Liver (tissue), 3 donors: ENCODE results near the gene FRZB.

Source experiments
- ATF3 ChIP-seq: IDR thresholded peaks from 2 replicates; pipeline ENCODE4 v1.6.1; 2016; ENCODE audit warnings: antibody characterized with exemption
- CTCF ChIP-seq: fragments of 150-350 bp; IDR thresholded peaks from 2 replicates; pipeline ENCODE4 v1.5.1; 2017; ENCODE audit warnings: improper control_type of control experiment, low read depth, low read length; ENCODE audit not compliant: missing input control
- EGR1 ChIP-seq, 2 donors: IDR thresholded peaks; 2 replicates each; pipeline ENCODE4 v1.6.1; 2016 to 2018; ENCODE audit warnings: antibody characterized with exemption in 2 of 2, low read depth in 2 of 2
- FOXA1 ChIP-seq: IDR thresholded peaks from 2 replicates; pipeline ENCODE4 v1.6.1; 2016; ENCODE audit warnings: antibody characterized with exemption
- GABPA ChIP-seq, 2 donors: IDR thresholded peaks in 1 of 2; conservative IDR thresholded peaks in 1 of 2; 2 replicates each; pipeline ENCODE4 v1.6.1; 2016; ENCODE audit warnings: antibody characterized with exemption in 2 of 2, mild to moderate bottlenecking in 1 of 2, moderate library complexity in 1 of 2
- JUND ChIP-seq, 2 donors: IDR thresholded peaks; 2 replicates each; pipeline ENCODE4 v1.6.1; 2016; ENCODE audit warnings: antibody characterized with exemption in 2 of 2
- MAX ChIP-seq: IDR thresholded peaks from 2 replicates; pipeline ENCODE4 v1.6.1; 2016; ENCODE audit warnings: antibody characterized with exemption
- RAD21 ChIP-seq, 2 donors: IDR thresholded peaks; 2 replicates each; pipeline ENCODE4 v1.6.1; 2016; ENCODE audit warnings: antibody characterized with exemption in 2 of 2, mild to moderate bottlenecking in 2 of 2
- TAF1 ChIP-seq: conservative IDR thresholded peaks from 2 replicates; pipeline ENCODE4 v1.6.1; 2016; ENCODE audit warnings: antibody characterized with exemption, mild to moderate bottlenecking
- YY1 ChIP-seq: IDR thresholded peaks from 2 replicates; pipeline ENCODE4 v1.6.1; 2016; ENCODE audit warnings: antibody characterized with exemption, mild to moderate bottlenecking
- ZBTB33 ChIP-seq: IDR thresholded peaks from 2 replicates; pipeline ENCODE4 v1.6.1; 2016; ENCODE audit warnings: antibody characterized with exemption
- donor health status: healthy.
- donor health status: healthy.

GRCh38 chr2:182890305-182890704, 23.9 kb upstream of the FRZB start:
- no peak for TF ChIP-seq MAX
- no peak for TF ChIP-seq CTCF
- TF ChIP-seq EGR1 (IDR thresholded peaks at IDR 0.05; ENCODE audit: low read depth in 2 of 2) = no peak
- TF ChIP-seq YY1 = no peak
- no peak for TF ChIP-seq RAD21 (IDR thresholded peaks at IDR 0.05)
- no peak for TF ChIP-seq ATF3
- TF ChIP-seq ZBTB33 = no peak
- TF ChIP-seq FOXA1 = no peak
- TF ChIP-seq JUND (IDR thresholded peaks at IDR 0.05) = no peak
- TF ChIP-seq TAF1 = no peak
- TF ChIP-seq GABPA (IDR thresholded peaks at IDR 0.05 in 1 of 2, conservative IDR thresholded peaks at IDR 0.05 in 1 of 2) = no peak
